ENCODE results near the gene TEAD4.

GRCh38 chr12:3034067-3034750, 75.0 kb downstream of the TEAD4 start:
- no peak for TF ChIP-seq POLR2A (IDR thresholded peaks at IDR 0.05; ENCODE audit: low read depth, low read length)
- no peak for TF ChIP-seq TAF1 (IDR thresholded peaks at IDR 0.05; ENCODE audit: borderline replicate concordance, low read depth, low read length)
- TF ChIP-seq POLR2AphosphoS5 (IDR thresholded peaks at IDR 0.05; ENCODE audit: low read depth, low read length) = no peak

All from GM12892 (cell line).